Activated T-cell treated with anti-CD3 and anti-CD28 coated beads, Interleukin-2, amount 50 U/mL, for 72 hours (primary cell): ENCODE measurements around the gene SMURF2. TPM values are rescaled to one million over a fixed set of nuclear protein-coding genes. Genes with fewer than 3 reads are reported as not detected.

Experiments used
- ATAC-seq, 2 donors: fragments of 150-1000 bp; cut with Tn5 transposase; replicated peaks in 1 of 2; 2 replicates each; pipeline ENCODE4 v1.10.0; 2021; ENCODE audit warnings: moderate library complexity in 2 of 2, mild to moderate bottlenecking in 1 of 2
- DNase-seq, 2 donors: peaks; one replicate each; pipeline ENCODE4 v3.0.0; 2021 to 2022; ENCODE audit warnings: mixed read lengths in 1 of 2
- H3K27ac Mint-ChIP-seq: one replicate; pipeline ENCODE4 v1.8.0; 2022; ENCODE audit warnings: mild to moderate bottlenecking, moderate library complexity, mixed read lengths
- H3K27me3 Mint-ChIP-seq: one replicate; pipeline ENCODE4 v1.8.0; 2022; ENCODE audit warnings: low read depth, mixed read lengths
- H3K36me3 Mint-ChIP-seq, 2 donors: one replicate each; pipeline ENCODE4 v1.8.0; 2022; ENCODE audit warnings: mixed read lengths in 2 of 2, mild to moderate bottlenecking in 1 of 2; ENCODE audit not compliant: insufficient read depth in 2 of 2
- H3K4me1 Mint-ChIP-seq: one replicate; pipeline ENCODE4 v1.8.0; 2022; ENCODE audit warnings: low read depth, mixed read lengths
- H3K4me3 Mint-ChIP-seq, 2 donors: one replicate each; pipeline ENCODE4 v1.8.0; 2022; ENCODE audit warnings: mild to moderate bottlenecking in 2 of 2, mixed read lengths in 2 of 2, moderate library complexity in 2 of 2
- H3K9me3 Mint-ChIP-seq, 2 donors: one replicate each; pipeline ENCODE4 v1.8.0; 2022; ENCODE audit warnings: mixed read lengths in 2 of 2
- total RNA-seq, 2 donors: library from RNA; stranded (reverse); gene quantifications; one replicate each; pipeline ENCODE4 v1.2.3, GENCODE V29; 2022

SMURF2 gene
- total RNA-seq, 2 donors from 2014 or later, result 18.3 to 19.4 TPM

DNA sequence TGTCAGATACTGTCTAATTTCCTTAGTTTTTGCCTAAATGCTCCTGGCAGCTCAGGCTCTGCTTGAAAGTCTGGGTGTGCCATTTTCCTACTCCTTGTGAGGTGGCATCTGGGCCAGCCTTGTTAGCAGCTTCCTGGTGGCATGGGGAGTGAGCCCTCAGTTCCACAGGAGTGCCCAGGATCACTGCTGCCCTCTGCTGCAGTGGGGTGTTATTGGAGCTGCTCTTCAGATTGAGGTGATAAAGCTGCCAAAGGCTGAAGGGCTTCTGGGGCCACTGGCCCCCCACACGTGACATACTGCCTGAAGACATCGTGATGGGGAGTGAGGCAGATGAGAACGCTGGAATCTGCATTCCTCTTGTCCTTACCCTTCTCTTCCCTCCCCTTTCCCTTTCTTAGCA is 127.9 kb downstream of the SMURF2 start:
- no peak overlapping the region for H3K4me3 Mint-ChIP-seq
- peak overlapping the region; percentile 81 for H3K27ac Mint-ChIP-seq
- DNase-seq (no peak), ATAC-seq (peak; percentile 44)
- no peaks in the 10 kb centered on the region for H3K4me1 Mint-ChIP-seq
- peaks cover 11 to 29% of the 10 kb centered on the region in 2 donors for H3K36me3 Mint-ChIP-seq
- no peaks in the 10 kb centered on the region for H3K27me3 Mint-ChIP-seq
- H3K9me3 Mint-ChIP-seq, result no peaks in the 10 kb centered on the region

DNA sequence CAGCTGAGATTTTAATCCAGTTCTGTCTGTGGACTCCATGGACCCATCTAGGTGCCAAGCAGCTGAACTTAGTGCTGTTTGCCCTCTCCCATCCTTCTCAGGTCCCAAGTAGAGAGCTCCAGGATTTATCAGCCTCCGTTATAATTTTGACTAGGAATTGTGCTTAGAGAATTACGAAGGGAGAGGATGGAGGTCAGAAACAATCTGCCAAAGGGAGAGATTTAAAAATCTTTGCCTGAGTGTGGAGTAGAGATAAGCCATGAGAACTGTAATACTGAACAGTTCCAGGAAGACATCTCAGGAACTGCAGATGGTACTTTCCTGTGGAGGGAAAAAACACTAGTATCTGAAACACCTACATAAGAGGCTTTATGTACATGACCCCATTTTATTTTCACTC is 128.3 kb downstream of the SMURF2 start:
- Mint-ChIP-seq H3K27ac (peak overlapping the region; percentile 81), H3K4me3 (no peak overlapping the region), H3K4me1 (no peaks in the 10 kb centered on the region), H3K36me3 (peaks cover 11 to 31% of the 10 kb centered on the region in 2 donors), H3K9me3 (no peaks in the 10 kb centered on the region), H3K27me3 (no peaks in the 10 kb centered on the region)
- DNase-seq (no peak), ATAC-seq (no peak)

DNA sequence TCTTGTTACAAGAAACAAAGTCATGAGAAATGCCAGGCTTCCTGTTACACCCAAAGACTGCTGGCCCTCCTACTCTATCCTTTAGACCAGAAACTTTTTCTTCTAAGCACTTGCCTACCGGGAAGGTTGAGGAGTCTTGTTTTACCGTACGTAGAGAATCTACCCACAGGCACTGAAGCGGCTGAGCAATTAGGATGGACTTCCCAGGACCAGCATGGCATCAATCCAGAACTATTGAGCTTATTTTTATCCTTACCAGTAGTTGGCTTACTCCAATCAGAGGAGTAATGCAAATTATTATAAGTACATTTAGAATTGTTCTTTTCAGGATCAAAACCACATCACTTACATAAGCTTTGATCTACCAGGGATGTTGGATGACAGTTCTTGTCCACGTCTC is 129.7 kb downstream of the SMURF2 start:
- Mint-ChIP-seq H3K9me3 (no peaks in the 10 kb centered on the region), H3K36me3 (peaks cover 10 to 25% of the 10 kb centered on the region in 2 donors), H3K27me3 (no peaks in the 10 kb centered on the region), H3K27ac (peak overlapping the region; percentile 81), H3K4me3 (no peak overlapping the region), H3K4me1 (no peaks in the 10 kb centered on the region)
- DNase-seq (no peak), ATAC-seq (no peak)

DNA sequence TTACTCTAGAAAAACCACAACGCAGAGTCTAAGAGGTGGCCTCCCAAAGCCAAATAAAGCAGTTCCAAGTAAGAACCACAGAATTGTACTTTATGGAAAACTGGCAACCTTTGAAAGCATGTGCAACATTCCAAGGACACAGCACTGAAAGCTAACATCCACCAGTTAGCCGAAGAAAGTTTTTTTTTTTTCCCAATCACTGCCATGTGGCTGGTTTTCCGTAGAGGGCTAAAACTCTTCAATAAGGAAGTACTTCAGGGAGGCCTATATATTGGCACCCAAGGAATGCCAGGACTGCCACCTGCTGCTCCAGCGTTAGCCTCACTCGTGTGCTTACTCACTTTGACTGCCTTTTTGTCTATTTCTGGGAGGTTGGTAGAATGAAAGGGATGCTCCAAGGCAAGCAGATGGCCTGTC is 130.1 kb downstream of the SMURF2 start:
- DNase-seq (no peak), ATAC-seq (no peak)
- H3K9me3 Mint-ChIP-seq, result no peaks in the 10 kb centered on the region
- H3K36me3 Mint-ChIP-seq, result peaks cover 10 to 22% of the 10 kb centered on the region in 2 donors
- H3K4me3 Mint-ChIP-seq, result no peak overlapping the region
- H3K27ac Mint-ChIP-seq, result peak overlapping the region; percentile 81
- H3K27me3 Mint-ChIP-seq, result no peaks in the 10 kb centered on the region
- no peaks in the 10 kb centered on the region for H3K4me1 Mint-ChIP-seq

DNA sequence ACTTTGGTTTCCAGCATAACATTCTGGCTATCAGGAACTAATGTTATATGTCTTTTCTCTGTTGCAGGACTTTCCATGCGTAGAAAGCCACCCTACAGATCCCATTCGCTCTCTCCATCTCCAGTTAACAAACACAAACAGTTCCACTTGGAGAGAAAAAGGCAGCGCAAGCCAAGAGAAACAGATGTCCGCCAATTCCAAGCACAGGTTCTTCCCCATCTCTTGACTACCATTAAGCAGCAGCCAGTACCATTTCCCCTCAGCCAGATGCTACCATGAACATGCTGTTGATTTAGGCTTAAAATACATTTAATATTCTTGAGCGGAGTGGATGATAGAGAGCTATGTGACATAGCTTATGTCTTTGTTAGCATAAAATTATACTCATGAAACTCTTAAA is 132.9 kb downstream of the SMURF2 start:
- DNase-seq (no peak), ATAC-seq (no peak)
- H3K36me3 Mint-ChIP-seq, result peaks cover 9 to 26% of the 10 kb centered on the region in 2 donors
- H3K9me3 Mint-ChIP-seq, result no peaks in the 10 kb centered on the region
- H3K4me3 Mint-ChIP-seq, result no peak overlapping the region
- peak overlapping the region; percentile 16 for H3K27ac Mint-ChIP-seq
- no peaks in the 10 kb centered on the region for H3K4me1 Mint-ChIP-seq
- no peaks in the 10 kb centered on the region for H3K27me3 Mint-ChIP-seq

DNA sequence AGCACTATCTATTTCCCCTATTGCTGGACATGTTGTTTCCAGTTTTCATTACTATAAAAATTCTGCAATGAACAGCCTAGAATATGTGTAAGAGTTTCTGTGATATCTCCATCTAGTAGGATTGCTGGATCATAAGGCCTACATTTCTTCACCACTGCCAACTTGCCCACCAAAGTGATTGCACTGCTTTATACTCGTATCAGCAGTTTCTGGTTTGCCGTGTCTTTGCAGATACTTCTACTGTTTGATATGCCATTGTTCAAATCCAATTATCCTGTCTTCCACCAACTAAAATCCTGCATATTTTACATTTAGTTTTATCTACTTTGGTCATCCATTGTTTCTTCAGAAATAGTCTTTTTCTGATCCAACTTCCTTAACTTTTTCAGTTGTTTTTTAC is 134.2 kb downstream of the SMURF2 start:
- DNase-seq (no peak), ATAC-seq (no peak)
- peaks cover 9 to 33% of the 10 kb centered on the region in 2 donors for H3K36me3 Mint-ChIP-seq
- H3K4me3 Mint-ChIP-seq, result no peak overlapping the region
- H3K4me1 Mint-ChIP-seq, result no peaks in the 10 kb centered on the region
- H3K9me3 Mint-ChIP-seq, result no peaks in the 10 kb centered on the region
- H3K27me3 Mint-ChIP-seq, result no peaks in the 10 kb centered on the region
- H3K27ac Mint-ChIP-seq, result peak overlapping the region; percentile 76

DNA sequence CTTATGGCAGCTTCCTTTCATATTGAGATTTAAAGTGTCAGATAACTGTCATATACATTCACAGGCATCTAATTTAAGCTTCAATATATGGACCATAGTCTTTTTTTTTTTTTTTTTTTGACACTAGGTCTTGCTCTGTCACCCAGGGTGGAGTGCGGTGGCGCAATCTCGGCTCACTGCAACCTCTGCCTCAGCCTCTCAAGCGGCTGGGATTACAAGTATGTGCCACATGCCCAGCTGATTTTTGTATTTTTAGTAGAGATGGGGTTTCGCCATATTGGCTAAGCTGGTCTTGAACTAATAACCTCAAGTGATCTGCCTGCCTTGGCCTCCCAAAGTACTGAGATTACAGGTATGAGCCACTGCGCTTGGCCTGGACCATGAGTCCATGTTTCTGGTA is 141.7 kb downstream of the SMURF2 start:
- Mint-ChIP-seq H3K27ac (no peak overlapping the region), H3K27me3 (no peaks in the 10 kb centered on the region), H3K4me1 (peaks cover 1% of the 10 kb centered on the region), H3K9me3 (no peaks in the 10 kb centered on the region), H3K36me3 (peaks cover 0 to 23% of the 10 kb centered on the region in 2 donors), H3K4me3 (no peak overlapping the region)
- DNase-seq, result no peak
- no peak for ATAC-seq

DNA sequence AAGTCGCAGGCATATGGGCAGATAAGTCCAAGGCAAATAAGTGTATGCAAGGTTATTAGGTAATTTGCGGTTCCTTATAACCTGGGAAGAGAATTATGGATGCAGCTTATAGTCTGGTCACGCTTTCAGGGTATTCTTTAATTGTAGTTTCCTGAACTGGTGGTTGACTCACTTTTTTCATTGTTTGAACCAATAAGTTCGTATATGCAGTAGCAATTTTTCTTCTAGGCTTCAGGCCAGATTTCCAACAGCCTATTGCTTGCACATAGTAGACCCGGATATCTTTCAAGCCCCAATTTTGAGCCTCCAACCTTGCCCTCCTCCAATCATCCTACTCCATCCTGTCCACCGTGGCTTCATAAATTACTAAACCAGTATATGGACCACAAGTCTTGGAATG is 142.5 kb downstream of the SMURF2 start:
- H3K4me3 Mint-ChIP-seq, result no peak overlapping the region
- ATAC-seq, result no peak
- peaks cover 0 to 29% of the 10 kb centered on the region in 2 donors for H3K36me3 Mint-ChIP-seq
- H3K4me1 Mint-ChIP-seq, result peaks cover 7% of the 10 kb centered on the region
- no peak for DNase-seq
- H3K27ac Mint-ChIP-seq, result no peak overlapping the region
- no peaks in the 10 kb centered on the region for H3K27me3 Mint-ChIP-seq
- H3K9me3 Mint-ChIP-seq, result no peaks in the 10 kb centered on the region

DNA sequence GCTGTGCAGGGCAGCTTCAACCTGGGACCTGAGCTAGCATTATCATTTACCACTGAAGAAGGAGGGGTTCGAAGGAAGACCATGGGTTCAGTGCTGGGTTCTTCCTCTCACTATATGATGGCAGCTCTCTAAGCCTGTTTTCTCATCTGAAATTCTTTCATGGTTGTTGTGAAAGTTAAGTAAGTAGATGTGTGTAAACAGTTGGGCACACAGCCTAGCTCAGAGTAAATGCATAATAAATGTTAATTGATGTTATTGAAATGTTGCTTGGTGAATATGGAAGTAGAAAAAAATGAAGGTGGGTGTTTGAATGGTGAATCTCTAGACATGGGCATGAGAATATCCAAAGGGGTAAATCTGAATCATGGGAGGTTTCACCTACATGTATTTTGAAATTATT is 146.3 kb downstream of the SMURF2 start:
- no peak for ATAC-seq
- no peaks in the 10 kb centered on the region for H3K9me3 Mint-ChIP-seq
- no peak overlapping the region for H3K4me3 Mint-ChIP-seq
- H3K27ac Mint-ChIP-seq, result no peak overlapping the region
- peaks cover 6 to 29% of the 10 kb centered on the region in 2 donors for H3K36me3 Mint-ChIP-seq
- no peaks in the 10 kb centered on the region for H3K27me3 Mint-ChIP-seq
- DNase-seq, result no peak
- H3K4me1 Mint-ChIP-seq, result peaks cover 23% of the 10 kb centered on the region

DNA sequence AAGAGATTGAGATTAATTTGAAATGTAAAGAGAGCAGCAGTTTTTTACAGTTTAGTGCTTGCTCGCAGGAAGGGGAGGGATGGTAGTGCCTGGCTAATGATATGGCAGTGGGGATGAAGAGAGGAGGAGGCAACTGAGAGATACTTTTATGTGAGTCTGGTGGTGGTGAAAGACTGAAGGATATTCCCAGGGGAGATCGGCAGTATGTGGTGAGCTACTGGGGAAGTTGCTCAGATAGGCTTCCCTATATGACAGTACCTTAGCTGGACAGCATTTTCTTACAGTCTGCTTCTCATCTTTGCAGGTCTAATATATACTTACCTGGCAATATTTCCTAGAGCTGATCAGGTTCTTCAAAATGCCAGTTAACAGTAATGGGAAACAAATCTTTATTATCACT is 146.7 kb downstream of the SMURF2 start:
- H3K36me3 Mint-ChIP-seq, result peaks cover 6 to 31% of the 10 kb centered on the region in 2 donors

DNA sequence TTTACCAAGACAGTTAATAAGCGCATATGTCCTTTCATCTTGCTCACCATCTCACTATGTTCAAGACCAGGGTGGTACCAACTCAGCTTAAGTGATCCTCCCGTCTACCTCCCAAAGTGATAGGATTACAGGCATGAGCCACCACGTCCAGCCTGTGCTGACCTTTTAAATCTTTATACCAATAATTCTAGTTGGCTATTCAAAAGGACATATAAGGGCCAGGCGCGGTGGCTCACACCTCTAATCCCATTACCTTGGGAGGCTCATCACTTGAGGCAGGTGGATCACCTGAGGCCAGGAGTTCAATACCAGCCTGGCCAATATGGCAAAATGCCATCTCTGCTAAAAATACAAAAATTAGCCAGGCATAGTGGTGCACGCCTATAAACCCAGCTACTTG is 152.9 kb downstream of the SMURF2 start:
- Mint-ChIP-seq H3K4me1 (peaks cover 54% of the 10 kb centered on the region), H3K4me3 (peak overlapping the region; percentile 39 to 68), H3K27ac (no peak overlapping the region), H3K9me3 (no peaks in the 10 kb centered on the region), H3K36me3 (peaks cover 26 to 35% of the 10 kb centered on the region in 2 donors), H3K27me3 (no peaks in the 10 kb centered on the region)
- DNase-seq (no peak), ATAC-seq (no peak)

More for the DNA sequence above, 146.7 kb downstream of the SMURF2 start:
- DNase-seq, result no peak
- Mint-ChIP-seq H3K27ac (peak overlapping the region; percentile 9), H3K9me3 (no peaks in the 10 kb centered on the region), H3K4me1 (peaks cover 27% of the 10 kb centered on the region), H3K27me3 (no peaks in the 10 kb centered on the region), H3K4me3 (no peak overlapping the region)
- no peak for ATAC-seq

DNA sequence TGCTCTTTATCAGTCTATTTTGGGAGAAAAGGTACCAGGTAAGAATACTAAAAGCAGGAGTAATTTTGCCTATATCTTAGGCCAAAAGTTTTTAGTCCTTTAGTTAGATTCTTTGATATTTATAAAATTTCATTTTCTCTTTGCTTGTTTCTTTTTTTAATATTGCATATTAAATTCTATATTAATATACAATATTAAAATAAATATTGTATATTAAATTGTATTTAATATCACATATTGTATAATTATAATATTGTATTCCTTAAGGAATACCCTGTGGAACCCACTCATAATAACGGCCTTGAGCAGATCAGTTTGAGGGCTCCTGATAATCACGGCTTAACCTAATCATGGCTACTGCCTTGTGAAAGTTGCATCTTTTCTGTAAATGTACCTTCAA is 153.4 kb downstream of the SMURF2 start:
- DNase-seq, result no peak
- no peak for ATAC-seq
- Mint-ChIP-seq H3K9me3 (no peaks in the 10 kb centered on the region), H3K36me3 (peaks cover 28 to 37% of the 10 kb centered on the region in 2 donors), H3K27me3 (no peaks in the 10 kb centered on the region), H3K27ac (no peak overlapping the region), H3K4me3 (peak overlapping the region; percentile 98 to 99), H3K4me1 (peaks cover 57% of the 10 kb centered on the region)

DNA sequence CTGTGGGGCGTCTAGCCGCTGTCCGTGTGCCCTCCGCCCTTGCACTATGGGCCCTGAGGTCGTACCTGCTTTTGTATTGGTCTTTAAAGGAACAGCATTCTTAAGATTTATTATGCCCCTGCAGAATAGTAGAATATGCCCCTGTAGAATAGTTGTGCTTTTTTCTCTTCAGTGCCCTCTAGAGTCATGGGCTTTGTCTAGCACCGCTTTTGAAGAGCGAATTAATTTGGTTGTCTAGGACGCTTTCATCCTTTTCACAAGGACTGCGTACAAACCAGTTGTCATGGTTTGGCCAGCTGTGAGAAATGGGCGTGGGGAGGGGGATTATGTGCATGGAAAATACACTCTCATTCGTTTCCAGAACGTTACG is 154.7 kb downstream of the SMURF2 start:
- Mint-ChIP-seq H3K27ac (peak overlapping the region; percentile 99), H3K4me1 (peaks cover 65% of the 10 kb centered on the region), H3K4me3 (peak overlapping the region; percentile 98 to 99), H3K9me3 (no peaks in the 10 kb centered on the region), H3K27me3 (no peaks in the 10 kb centered on the region), H3K36me3 (peaks cover 37 to 47% of the 10 kb centered on the region in 2 donors)
- DNase-seq (peak in 1 of 2 donors; percentile 38), ATAC-seq (peak; percentile 10 to 18)

DNA sequence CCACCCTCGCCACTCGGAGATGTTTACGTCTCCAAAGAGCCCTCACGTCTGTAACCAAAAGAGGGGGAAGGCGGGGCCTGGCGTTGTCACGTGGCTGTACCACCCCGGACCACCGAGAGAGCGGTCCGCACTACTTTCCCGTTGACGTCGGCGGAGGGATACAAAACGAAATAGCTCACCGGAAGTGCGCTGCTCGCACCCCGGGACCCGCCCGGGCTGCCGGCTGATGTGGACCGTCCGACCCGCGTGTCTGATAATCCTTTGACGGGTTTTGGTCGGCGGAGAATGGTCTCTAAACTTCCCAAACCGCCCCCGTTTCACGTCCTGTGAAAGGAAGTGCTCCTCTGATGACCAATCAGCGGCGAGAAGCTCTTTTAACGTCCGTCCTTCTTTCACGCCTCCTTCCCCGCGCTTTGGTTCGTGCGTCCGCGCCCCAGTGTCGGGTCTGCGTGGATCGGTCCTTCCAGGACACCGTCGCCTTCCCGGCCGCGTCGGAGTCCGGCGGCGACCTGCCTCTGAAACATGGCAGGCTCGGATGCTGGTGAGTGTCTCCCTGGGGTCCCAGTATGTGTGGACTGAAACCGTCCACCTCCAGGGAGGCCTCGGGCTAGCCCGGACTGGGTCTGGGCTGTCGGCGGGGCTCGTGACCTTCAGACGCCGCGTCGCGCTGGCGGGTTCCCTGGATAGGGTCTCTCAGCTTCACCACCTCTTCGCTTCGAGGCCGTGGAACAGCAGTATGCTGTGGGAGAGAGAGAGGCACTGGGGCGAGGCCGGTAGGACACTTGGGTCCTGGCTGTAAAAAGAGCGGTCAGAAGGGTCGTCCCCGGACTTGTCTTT is 155.3 kb downstream of the SMURF2 start, which contains the start of gene CEP95:
Gene CEP95, plus strand, starts transcription at position 402 of the 837 bp plus-strand sequence. Its CDS starts 121 bp downstream, at position 523.
- no peaks in the 10 kb centered on the region for H3K27me3 Mint-ChIP-seq
- H3K4me1 Mint-ChIP-seq, result peaks cover 67% of the 10 kb centered on the region
- peak within 1 kb of the TSS; percentile 98 to 99 for H3K4me3 Mint-ChIP-seq
- no peaks in the 10 kb centered on the region for H3K9me3 Mint-ChIP-seq
- ATAC-seq (peak; percentile 61 to 63), DNase-seq (peak; percentile 96 to 98)
- peaks cover 39 to 51% of the 10 kb centered on the region in 2 donors for H3K36me3 Mint-ChIP-seq
- peak within 1 kb of the TSS; percentile 99 for H3K27ac Mint-ChIP-seq
